ENCODE measurements around the gene FAM228B. TPM values are rescaled to one million over a fixed set of nuclear protein-coding genes. Genes with fewer than 3 reads are reported as not detected.

The FAM228B gene
- total and polyA plus RNA-seq, 9 of the 15 experiments (the other 6 are each of a cell fraction or from before 2014, with no cell fraction given), result 1.1 to 3.7 (median 2.6) TPM

DNA sequence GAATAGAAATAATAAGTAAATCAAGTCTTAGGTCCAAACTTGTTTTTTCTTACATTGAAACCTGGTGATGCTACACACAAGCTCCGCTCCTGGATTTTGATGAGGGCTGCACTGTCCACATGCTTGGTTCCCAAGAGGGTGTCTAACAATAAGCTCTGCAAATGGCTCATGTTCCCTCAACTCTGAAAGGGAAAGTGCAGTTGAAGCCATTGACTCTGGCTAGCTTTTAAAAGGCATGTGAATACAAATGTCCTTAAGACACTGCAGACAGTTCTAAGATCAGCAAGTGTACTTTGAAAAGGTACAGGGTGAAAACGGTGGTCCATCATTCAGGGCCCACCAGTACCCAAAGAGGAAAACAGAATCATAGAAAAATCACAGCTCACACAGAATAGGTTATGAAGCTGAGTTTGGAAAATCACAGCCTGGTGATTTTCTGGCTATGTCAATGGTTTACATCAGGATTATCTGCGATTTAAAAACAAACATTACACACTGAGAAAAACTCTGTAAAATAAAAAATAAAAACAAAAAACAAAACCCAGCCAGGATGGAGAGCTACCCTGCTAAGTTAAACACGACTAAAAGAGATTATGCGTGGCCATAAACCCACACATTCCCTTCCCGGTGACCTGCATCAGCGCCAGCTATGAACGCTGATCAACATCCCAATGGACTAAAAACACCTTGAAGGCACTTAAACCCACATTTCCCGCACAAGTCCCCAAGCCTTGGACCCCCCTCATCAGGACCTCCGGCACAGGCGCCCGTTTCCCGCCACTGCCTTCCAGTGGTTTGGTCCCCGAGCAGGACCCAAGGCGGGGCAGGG lies 689 bp upstream of the FAM228B start (continued):
- TF ChIP-seq, protein P1, sequence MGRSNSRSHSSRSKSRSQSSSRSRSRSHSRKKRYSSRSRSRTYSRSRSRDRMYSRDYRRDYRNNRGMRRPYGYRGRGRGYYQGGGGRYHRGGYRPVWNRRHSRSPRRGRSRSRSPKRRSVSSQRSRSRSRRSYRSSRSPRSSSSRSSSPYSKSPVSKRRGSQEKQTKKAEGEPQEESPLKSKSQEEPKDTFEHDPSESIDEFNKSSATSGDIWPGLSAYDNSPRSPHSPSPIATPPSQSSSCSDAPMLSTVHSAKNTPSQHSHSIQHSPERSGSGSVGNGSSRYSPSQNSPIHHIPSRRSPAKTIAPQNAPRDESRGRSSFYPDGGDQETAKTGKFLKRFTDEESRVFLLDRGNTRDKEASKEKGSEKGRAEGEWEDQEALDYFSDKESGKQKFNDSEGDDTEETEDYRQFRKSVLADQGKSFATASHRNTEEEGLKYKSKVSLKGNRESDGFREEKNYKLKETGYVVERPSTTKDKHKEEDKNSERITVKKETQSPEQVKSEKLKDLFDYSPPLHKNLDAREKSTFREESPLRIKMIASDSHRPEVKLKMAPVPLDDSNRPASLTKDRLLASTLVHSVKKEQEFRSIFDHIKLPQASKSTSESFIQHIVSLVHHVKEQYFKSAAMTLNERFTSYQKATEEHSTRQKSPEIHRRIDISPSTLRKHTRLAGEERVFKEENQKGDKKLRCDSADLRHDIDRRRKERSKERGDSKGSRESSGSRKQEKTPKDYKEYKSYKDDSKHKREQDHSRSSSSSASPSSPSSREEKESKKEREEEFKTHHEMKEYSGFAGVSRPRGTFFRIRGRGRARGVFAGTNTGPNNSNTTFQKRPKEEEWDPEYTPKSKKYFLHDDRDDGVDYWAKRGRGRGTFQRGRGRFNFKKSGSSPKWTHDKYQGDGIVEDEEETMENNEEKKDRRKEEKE (IDR thresholded peaks at IDR 0.05; ENCODE audit: borderline replicate concordance in 1 of 2, control insufficient read depth in 1 of 2, low read depth in 2 of 2, low read length in 1 of 2), result no peak
- TF ChIP-seq TAL1 (IDR thresholded peaks at IDR 0.05) (no peak), C11orf30 (IDR thresholded peaks at IDR 0.05; ENCODE audit: low read depth) (no peak), POLR3A (IDR thresholded peaks at IDR 0.05; ENCODE audit: borderline replicate concordance, extremely low read depth, insufficient read depth, insufficient read length) (no peak), ERF (CRISPR knock-in tag; IDR thresholded peaks at IDR 0.05) (no peak), POLR2G (IDR thresholded peaks at IDR 0.05; ENCODE audit: low read depth, low read length) (no peak), CBFA2T3 (IDR thresholded peaks at IDR 0.05) (0 out of 2 replicates have a peak, but pooled peaks have one; percentile 2), HNRNPUL1 (IDR thresholded peaks at IDR 0.05; ENCODE audit: low read length) (no peak), MTF1 (CRISPR knock-in tag; IDR thresholded peaks at IDR 0.05; ENCODE audit: borderline replicate concordance) (no peak), DACH1 (IDR thresholded peaks at IDR 0.05; ENCODE audit: partially characterized antibody) (no peak), ZC3H11A (IDR thresholded peaks at IDR 0.05; ENCODE audit: low read depth, low read length) (no peak), ELF2 (CRISPR knock-in tag; IDR thresholded peaks at IDR 0.05) (no peak), COPS2 (conservative IDR thresholded peaks at IDR 0.05) (no peak)
- TF ChIP-seq, protein P2, sequence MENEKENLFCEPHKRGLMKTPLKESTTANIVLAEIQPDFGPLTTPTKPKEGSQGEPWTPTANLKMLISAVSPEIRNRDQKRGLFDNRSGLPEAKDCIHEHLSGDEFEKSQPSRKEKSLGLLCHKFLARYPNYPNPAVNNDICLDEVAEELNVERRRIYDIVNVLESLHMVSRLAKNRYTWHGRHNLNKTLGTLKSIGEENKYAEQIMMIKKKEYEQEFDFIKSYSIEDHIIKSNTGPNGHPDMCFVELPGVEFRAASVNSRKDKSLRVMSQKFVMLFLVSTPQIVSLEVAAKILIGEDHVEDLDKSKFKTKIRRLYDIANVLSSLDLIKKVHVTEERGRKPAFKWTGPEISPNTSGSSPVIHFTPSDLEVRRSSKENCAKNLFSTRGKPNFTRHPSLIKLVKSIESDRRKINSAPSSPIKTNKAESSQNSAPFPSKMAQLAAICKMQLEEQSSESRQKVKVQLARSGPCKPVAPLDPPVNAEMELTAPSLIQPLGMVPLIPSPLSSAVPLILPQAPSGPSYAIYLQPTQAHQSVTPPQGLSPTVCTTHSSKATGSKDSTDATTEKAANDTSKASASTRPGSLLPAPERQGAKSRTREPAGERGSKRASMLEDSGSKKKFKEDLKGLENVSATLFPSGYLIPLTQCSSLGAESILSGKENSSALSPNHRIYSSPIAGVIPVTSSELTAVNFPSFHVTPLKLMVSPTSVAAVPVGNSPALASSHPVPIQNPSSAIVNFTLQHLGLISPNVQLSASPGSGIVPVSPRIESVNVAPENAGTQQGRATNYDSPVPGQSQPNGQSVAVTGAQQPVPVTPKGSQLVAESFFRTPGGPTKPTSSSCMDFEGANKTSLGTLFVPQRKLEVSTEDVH (IDR thresholded peaks at IDR 0.05; ENCODE audit: low read depth, partially characterized antibody), result peak; percentile 86
- TF ChIP-seq, protein P3, sequence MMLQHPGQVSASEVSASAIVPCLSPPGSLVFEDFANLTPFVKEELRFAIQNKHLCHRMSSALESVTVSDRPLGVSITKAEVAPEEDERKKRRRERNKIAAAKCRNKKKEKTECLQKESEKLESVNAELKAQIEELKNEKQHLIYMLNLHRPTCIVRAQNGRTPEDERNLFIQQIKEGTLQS (IDR thresholded peaks at IDR 0.05), result no peak
- TF ChIP-seq, protein P3 (CRISPR knock-in tag; conservative IDR thresholded peaks at IDR 0.05), result no peak
- TF ChIP-seq, protein P4, sequence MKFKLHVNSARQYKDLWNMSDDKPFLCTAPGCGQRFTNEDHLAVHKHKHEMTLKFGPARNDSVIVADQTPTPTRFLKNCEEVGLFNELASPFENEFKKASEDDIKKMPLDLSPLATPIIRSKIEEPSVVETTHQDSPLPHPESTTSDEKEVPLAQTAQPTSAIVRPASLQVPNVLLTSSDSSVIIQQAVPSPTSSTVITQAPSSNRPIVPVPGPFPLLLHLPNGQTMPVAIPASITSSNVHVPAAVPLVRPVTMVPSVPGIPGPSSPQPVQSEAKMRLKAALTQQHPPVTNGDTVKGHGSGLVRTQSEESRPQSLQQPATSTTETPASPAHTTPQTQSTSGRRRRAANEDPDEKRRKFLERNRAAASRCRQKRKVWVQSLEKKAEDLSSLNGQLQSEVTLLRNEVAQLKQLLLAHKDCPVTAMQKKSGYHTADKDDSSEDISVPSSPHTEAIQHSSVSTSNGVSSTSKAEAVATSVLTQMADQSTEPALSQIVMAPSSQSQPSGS (CRISPR knock-in tag; IDR thresholded peaks at IDR 0.05), result no peak
- TF ChIP-seq, protein P5, sequence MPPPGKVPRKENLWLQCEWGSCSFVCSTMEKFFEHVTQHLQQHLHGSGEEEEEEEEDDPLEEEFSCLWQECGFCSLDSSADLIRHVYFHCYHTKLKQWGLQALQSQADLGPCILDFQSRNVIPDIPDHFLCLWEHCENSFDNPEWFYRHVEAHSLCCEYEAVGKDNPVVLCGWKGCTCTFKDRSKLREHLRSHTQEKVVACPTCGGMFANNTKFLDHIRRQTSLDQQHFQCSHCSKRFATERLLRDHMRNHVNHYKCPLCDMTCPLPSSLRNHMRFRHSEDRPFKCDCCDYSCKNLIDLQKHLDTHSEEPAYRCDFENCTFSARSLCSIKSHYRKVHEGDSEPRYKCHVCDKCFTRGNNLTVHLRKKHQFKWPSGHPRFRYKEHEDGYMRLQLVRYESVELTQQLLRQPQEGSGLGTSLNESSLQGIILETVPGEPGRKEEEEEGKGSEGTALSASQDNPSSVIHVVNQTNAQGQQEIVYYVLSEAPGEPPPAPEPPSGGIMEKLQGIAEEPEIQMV (tag; conservative IDR thresholded peaks at IDR 0.05; ENCODE audit: low read depth), result no peak
